Measurements from ENCODE around the gene PRR13. TPM values are rescaled to one million over a fixed set of nuclear protein-coding genes. Genes with fewer than 3 reads are reported as not detected.

PRR13 gene
- polyA plus RNA-seq, 1 of the 3 experiments (the other 2 are of a cell fraction) = 58.5 TPM

DNA sequence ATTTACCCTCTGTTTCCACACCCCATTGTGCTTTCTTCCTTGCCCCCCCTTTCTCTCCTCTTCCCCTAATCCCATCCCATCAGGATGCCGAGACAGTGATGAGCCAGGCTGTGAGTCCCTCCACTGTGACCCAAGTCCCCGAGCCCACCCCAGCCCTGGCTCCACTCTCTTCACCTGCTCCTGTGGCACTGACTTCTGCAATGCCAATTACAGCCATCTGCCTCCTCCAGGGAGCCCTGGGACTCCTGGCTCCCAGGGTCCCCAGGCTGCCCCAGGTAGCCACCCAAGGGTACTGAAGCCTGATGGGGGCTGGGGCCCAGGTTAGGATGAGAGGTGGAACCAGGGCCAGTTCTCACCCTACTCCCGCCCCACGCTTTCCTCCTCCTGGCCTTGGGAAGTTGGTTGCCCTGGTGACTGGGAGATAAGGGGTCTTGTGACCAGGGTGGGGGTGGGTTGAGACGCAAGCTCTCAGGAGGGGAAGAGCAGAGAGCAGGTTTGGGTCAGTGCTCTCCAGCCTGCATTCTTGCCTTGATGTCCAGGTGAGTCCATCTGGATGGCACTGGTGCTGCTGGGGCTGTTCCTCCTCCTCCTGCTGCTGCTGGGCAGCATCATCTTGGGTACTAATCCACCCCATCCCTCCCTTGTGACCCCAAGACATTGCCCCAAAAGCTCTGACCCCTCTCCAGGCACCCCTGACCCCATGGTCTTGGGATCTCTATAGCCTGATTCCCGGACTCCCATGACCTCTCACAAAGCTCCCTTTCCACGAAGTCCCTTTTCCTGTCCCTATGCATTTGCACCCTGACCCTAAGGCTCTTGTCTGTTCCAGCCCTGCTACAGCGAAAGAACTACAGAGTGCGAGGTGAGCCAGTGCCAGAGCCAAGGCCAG, 16.7 kb upstream of the PRR13 start:
- Histone ChIP-seq H4K20me1 (ENCODE audit: insufficient read depth) (no peaks in the 10 kb centered on the region), H3K4me2 (no peak overlapping the region), H3K4me1 (ENCODE audit: control insufficient read depth in 1 of 2, insufficient read depth in 2 of 2, low read depth in 1 of 2, low read length in 1 of 2) (peaks cover 0 to 17% of the 10 kb centered on the region in 2 experiments; a peak in 1 of 4 replicates), H3K9me3 (no peaks in the 10 kb centered on the region), H3F3A (replicated peaks; ENCODE audit: insufficient read depth) (peaks cover 8% of the 10 kb centered on the region), H3K36me3 (replicated peaks in 1 of 2; ENCODE audit: control insufficient read depth in 1 of 2, insufficient read depth in 2 of 2, low read length in 1 of 2) (no peaks in the 10 kb centered on the region), H3K9me2 (no peaks in the 10 kb centered on the region), H3K4me3 (ENCODE audit: low read depth in 2 of 2, low read length in 1 of 2) (no peak overlapping the region), H3K27ac (ENCODE audit: low read depth in 2 of 2, low read length in 1 of 2) (no peak overlapping the region), H2AFZ (ENCODE audit: low read depth) (no peak overlapping the region), H3K79me2 (ENCODE audit: insufficient read depth) (no peaks in the 10 kb centered on the region), H3K9ac (no peak overlapping the region), H3K27me3 (ENCODE audit: insufficient read depth) (no peaks in the 10 kb centered on the region)
- TF ChIP-seq RCOR1 (IDR thresholded peaks at IDR 0.05; ENCODE audit: low read length) = no peak
- no peak for TF ChIP-seq JUND (IDR thresholded peaks at IDR 0.05)
- no peak for TF ChIP-seq ZBTB33 (IDR thresholded peaks at IDR 0.05; ENCODE audit: borderline replicate concordance, low read depth)
- TF ChIP-seq CHD2 (IDR thresholded peaks at IDR 0.05; ENCODE audit: low read length, partially characterized antibody) = no peak
- DNase-seq = peak; percentile 36
- 87% methylated on average over 9 of the region's 9 CpGs for WGBS (ENCODE audit: low lambda C conversion rate)
- ChIA-PET POLR2A (interaction anchor here (0.6 to 1.5 kb wide), 3 partner anchors 73 to 98 kb away, joined by 3 to 5 read pairs (median 4); no protein-coding TSS in a partner anchor), CTCF (interaction anchor here (0.9 to 8.0 kb wide), 6 partner anchors 15 to 100 kb away, joined by 3 to 236 read pairs (median 68); partner anchors contain the start of gene AAAS)

- no peaks in the 10 kb centered on the region for H4K20me1 ChIP-seq (ENCODE audit: insufficient read depth)
- H3K4me3 ChIP-seq (ENCODE audit: low read depth in 2 of 2, low read length in 1 of 2) = no peak overlapping the region
- H3K36me3 ChIP-seq (replicated peaks in 1 of 2; ENCODE audit: control insufficient read depth in 1 of 2, insufficient read depth in 2 of 2, low read length in 1 of 2) = no peaks in the 10 kb centered on the region
- H3K9me3 ChIP-seq = no peaks in the 10 kb centered on the region
- H3K9ac ChIP-seq = no peak overlapping the region
- no peaks in the 10 kb centered on the region for H3K9me2 ChIP-seq
- H3K4me2 ChIP-seq = no peak overlapping the region
- no peaks in the 10 kb centered on the region for H3K79me2 ChIP-seq (ENCODE audit: insufficient read depth)
- ChIA-PET POLR2A (interaction anchor here (1.0 to 1.5 kb wide), 2 partner anchors 73 to 81 kb away, joined by 4 to 5 read pairs; no protein-coding TSS in a partner anchor), CTCF (interaction anchor here (0.9 to 8.0 kb wide), 6 partner anchors 15 to 101 kb away, joined by 3 to 236 read pairs (median 68); partner anchors contain the start of gene AAAS)
- no peak overlapping the region for H2AFZ ChIP-seq (ENCODE audit: low read depth)
- H3K27me3 ChIP-seq (ENCODE audit: insufficient read depth) = no peaks in the 10 kb centered on the region
- DNase-seq = no peak
- no peak for TF ChIP-seq FOXJ3 (CRISPR knock-in tag; IDR thresholded peaks at IDR 0.05)
- TF ChIP-seq TAF1 (IDR thresholded peaks at IDR 0.05; ENCODE audit: borderline replicate concordance, low read depth, low read length) = no peak
- TF ChIP-seq, protein P1, sequence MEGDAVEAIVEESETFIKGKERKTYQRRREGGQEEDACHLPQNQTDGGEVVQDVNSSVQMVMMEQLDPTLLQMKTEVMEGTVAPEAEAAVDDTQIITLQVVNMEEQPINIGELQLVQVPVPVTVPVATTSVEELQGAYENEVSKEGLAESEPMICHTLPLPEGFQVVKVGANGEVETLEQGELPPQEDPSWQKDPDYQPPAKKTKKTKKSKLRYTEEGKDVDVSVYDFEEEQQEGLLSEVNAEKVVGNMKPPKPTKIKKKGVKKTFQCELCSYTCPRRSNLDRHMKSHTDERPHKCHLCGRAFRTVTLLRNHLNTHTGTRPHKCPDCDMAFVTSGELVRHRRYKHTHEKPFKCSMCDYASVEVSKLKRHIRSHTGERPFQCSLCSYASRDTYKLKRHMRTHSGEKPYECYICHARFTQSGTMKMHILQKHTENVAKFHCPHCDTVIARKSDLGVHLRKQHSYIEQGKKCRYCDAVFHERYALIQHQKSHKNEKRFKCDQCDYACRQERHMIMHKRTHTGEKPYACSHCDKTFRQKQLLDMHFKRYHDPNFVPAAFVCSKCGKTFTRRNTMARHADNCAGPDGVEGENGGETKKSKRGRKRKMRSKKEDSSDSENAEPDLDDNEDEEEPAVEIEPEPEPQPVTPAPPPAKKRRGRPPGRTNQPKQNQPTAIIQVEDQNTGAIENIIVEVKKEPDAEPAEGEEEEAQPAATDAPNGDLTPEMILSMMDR (IDR thresholded peaks at IDR 0.05) = no peak
- no peak for TF ChIP-seq MXI1 (IDR thresholded peaks at IDR 0.05; ENCODE audit: low read depth, low read length)
- no peak for TF ChIP-seq POLR2AphosphoS5 (IDR thresholded peaks at IDR 0.05; ENCODE audit: low read depth, low read length)
- no peak for TF ChIP-seq EZH2phosphoT487 (IDR thresholded peaks at IDR 0.05; ENCODE audit: borderline replicate concordance, low read depth)
- no peak for TF ChIP-seq ZBTB33 (IDR thresholded peaks at IDR 0.05; ENCODE audit: borderline replicate concordance, low read depth)
- TF ChIP-seq MEF2A (IDR thresholded peaks at IDR 0.05; ENCODE audit: borderline replicate concordance, low read depth) = no peak
- no peak for TF ChIP-seq RXRA (IDR thresholded peaks at IDR 0.05; ENCODE audit: borderline replicate concordance, low read depth)
- no peak overlapping the region; a peak in 1 of 4 replicates for H3K27ac ChIP-seq (ENCODE audit: low read depth in 2 of 2, low read length in 1 of 2)
- 76% methylated on average over 11 of the region's 11 CpGs for WGBS (ENCODE audit: low lambda C conversion rate)
- peaks cover under 1 to 16% of the 10 kb centered on the region in 2 experiments; a peak in 1 of 4 replicates for H3K4me1 ChIP-seq (ENCODE audit: control insufficient read depth in 1 of 2, insufficient read depth in 2 of 2, low read depth in 1 of 2, low read length in 1 of 2)
- H3F3A ChIP-seq (replicated peaks; ENCODE audit: insufficient read depth) = peaks cover 8% of the 10 kb centered on the region
These were observed 15.9 kb upstream of the PRR13 start for GRCh38 chr12:53425515-53426150.
